WTC11 (cell line): ENCODE measurements around the gene TNS4. TPM values are rescaled to one million over a fixed set of nuclear protein-coding genes. Genes with fewer than 3 reads are reported as not detected.

Source experiments
- ATAC-seq: fragments of 200-7000 bp; cut with Tn5 transposase; 2 replicates; pipeline ENCODE4 v1.10.0; 2021; ENCODE audit warnings: mild to moderate bottlenecking, moderate library complexity
- CTCF ChIA-PET: fragments of 300-600 bp; sonication (Branson Sonifier 250); formaldehyde crosslinking; loops from one replicate; lab custom pipeline; 2021; ENCODE audit warnings: antibody characterized with exemption; lab: Charles Lee
- POLR2A ChIA-PET: fragments of 350-600 bp; sonication (Branson Sonifier 250); formaldehyde crosslinking; loops from one replicate; lab custom pipeline; 2021; ENCODE audit warnings: antibody characterized with exemption; lab: Charles Lee
- DNase-seq: peaks from one replicate; pipeline ENCODE4 v3.0.0; 2021; ENCODE audit warnings: low spot score
- H3K27ac Mint-ChIP-seq: 2 replicates; pipeline ENCODE4 v1.8.0; 2021; ENCODE audit warnings: mixed read lengths
- H3K27me3 Mint-ChIP-seq: 2 replicates; pipeline ENCODE4 v1.8.0; 2021; ENCODE audit warnings: low read depth, mild to moderate bottlenecking, moderate library complexity, mixed read lengths
- H3K36me3 Mint-ChIP-seq: 2 replicates; pipeline ENCODE4 v1.8.0; 2021; ENCODE audit warnings: mixed read lengths
- H3K4me1 Mint-ChIP-seq: 2 replicates; pipeline ENCODE4 v1.8.0; 2022; ENCODE audit warnings: mixed read lengths
- H3K4me3 Mint-ChIP-seq: 2 replicates; pipeline ENCODE4 v1.8.0; 2021; ENCODE audit warnings: mild to moderate bottlenecking, moderate library complexity, mixed read lengths
- H3K9me3 Mint-ChIP-seq: 2 replicates; pipeline ENCODE4 v1.8.0; 2021; ENCODE audit warnings: mixed read lengths
- E2F1 ChIP-seq: sonication (generic); formaldehyde crosslinking; IDR thresholded peaks from 2 replicates; pipeline ENCODE4 v1.8.0; 2022; ENCODE audit warnings: mild to moderate bottlenecking, missing genetic modification reagents
- FOXJ3 ChIP-seq: sonication (generic); formaldehyde crosslinking; IDR thresholded peaks from 2 replicates; pipeline ENCODE4 v1.9.0; 2021; ENCODE audit warnings: missing genetic modification reagents, mild to moderate bottlenecking, borderline replicate concordance
- JAZF1 ChIP-seq: fragments of 250-450 bp; sonication (Bioruptor Pico); IDR thresholded peaks from 2 replicates; pipeline ENCODE4 v1.9.0; 2021; ENCODE audit warnings: moderate library complexity, mild to moderate bottlenecking, inconsistent platforms
- MLX ChIP-seq: sonication (generic); formaldehyde crosslinking; IDR thresholded peaks from 2 replicates; pipeline ENCODE4 v1.8.1; 2023; ENCODE audit warnings: mild to moderate bottlenecking, missing genetic modification reagents, moderate library complexity
- NR3C1 ChIP-seq: sonication (generic); formaldehyde crosslinking; conservative IDR thresholded peaks from 2 replicates; pipeline ENCODE4 v1.8.1; 2023; ENCODE audit warnings: low read depth, mild to moderate bottlenecking, missing genetic modification reagents
- PREB ChIP-seq: sonication (generic); formaldehyde crosslinking; IDR thresholded peaks from 2 replicates; pipeline ENCODE4 v1.8.1; 2022; ENCODE audit warnings: mild to moderate bottlenecking, missing genetic modification reagents, moderate library complexity, borderline replicate concordance
- ZNF532 ChIP-seq: fragments of 250-450 bp; sonication (Bioruptor Pico); IDR thresholded peaks from 2 replicates; pipeline ENCODE4 v1.9.0; 2021; ENCODE audit warnings: mild to moderate bottlenecking, borderline replicate concordance
- ZNF671 ChIP-seq: fragments of 250-450 bp; sonication (Bioruptor Pico); IDR thresholded peaks from 2 replicates; pipeline ENCODE4 v1.8.0; 2021; ENCODE audit warnings: mild to moderate bottlenecking
- total RNA-seq: library from RNA; stranded (reverse); gene quantifications from 3 replicates; pipeline ENCODE4 v1.2.3, GENCODE V29; 2021

TNS4 gene
- total RNA-seq, 1 experiment from 2014 or later, result 0.87 TPM

- TF ChIP-seq ZNF532 (CRISPR knock-in tag), result no peak
These were observed 13.9 kb downstream of the TNS4 start (continued) for GRCh38 chr17:40487371-40488020.

GRCh38 chr17:40486522-40487370, 14.7 kb downstream of the TNS4 start:
- POLR2A ChIA-PET, result interaction anchor here (0.6 kb wide), 1 partner anchor 16 kb away, joined by 3 read pairs; no protein-coding TSS in a partner anchor
- no peak for ATAC-seq
- H3K4me1 Mint-ChIP-seq, result peaks cover 82% of the 10 kb centered on the region

GRCh38 chr17:40485851-40486521, 15.4 kb downstream of the TNS4 start:
- H3K4me1 Mint-ChIP-seq, result peaks cover 82% of the 10 kb centered on the region
- ATAC-seq (no peak), DNase-seq (no peak)
- no peaks in the 10 kb centered on the region for H3K36me3 Mint-ChIP-seq
- no peak overlapping the region for H3K4me3 Mint-ChIP-seq
- no peak overlapping the region for H3K27ac Mint-ChIP-seq
- TF ChIP-seq ZNF671 (no peak), MLX (CRISPR knock-in tag) (no peak), FOXJ3 (CRISPR knock-in tag) (no peak), NR3C1 (CRISPR knock-in tag) (no peak), JAZF1 (no peak)
- ChIA-PET CTCF (interaction anchor here (0.6 to 4.8 kb wide), 7 partner anchors 10 to 180 kb away, joined by 3 to 57 read pairs (median 3); no protein-coding TSS in a partner anchor), POLR2A (interaction anchor here (0.6 kb wide), 1 partner anchor 15 kb away, joined by 3 read pairs; no protein-coding TSS in a partner anchor)
- H3K27me3 Mint-ChIP-seq, result peaks cover 2% of the 10 kb centered on the region; the same call in 1 of the 2 replicates
- no peaks in the 10 kb centered on the region for H3K9me3 Mint-ChIP-seq

More at GRCh38 chr17:40486522-40487370, 14.7 kb downstream of the TNS4 start:
- Mint-ChIP-seq H3K27me3 (peaks cover 2% of the 10 kb centered on the region; the same call in 1 of the 2 replicates), H3K27ac (no peak overlapping the region), H3K9me3 (no peaks in the 10 kb centered on the region), H3K36me3 (no peaks in the 10 kb centered on the region), H3K4me3 (no peak overlapping the region)
- DNase-seq, result no peak
- TF ChIP-seq PREB (CRISPR knock-in tag) (no peak), E2F1 (0 out of 2 replicates have a peak, but pooled peaks have one; percentile 16)
- TF ChIP-seq, all 79 proteins: peak for 1
- CTCF ChIA-PET, result interaction anchor here (0.5 to 4.8 kb wide), 9 partner anchors 9 to 757 kb away, joined by 3 to 57 read pairs (median 3); no protein-coding TSS in a partner anchor
